Measurements from ENCODE around the gene FAM193B.

Gene FAM193B

DNA sequence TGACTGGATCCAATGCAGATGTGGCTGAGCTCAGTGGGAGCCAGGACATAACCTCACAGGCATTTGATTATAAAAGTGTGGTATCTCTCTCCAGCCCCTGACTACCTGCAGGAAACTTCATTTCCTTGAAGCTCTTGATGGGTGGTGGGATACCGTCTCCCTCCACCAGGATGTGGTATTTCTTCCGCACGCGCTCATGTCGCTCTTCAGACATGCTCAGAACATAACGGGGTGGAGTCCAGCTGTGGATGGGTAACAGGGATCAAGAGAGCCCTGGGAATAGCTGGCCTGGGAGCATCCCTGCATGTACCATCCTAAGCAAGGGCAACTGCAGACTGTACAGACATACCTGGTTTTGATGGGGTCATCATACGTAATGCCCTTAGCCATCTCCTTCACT, 38.8 kb downstream of the FAM193B start:
- no peak for DNase-seq (ENCODE audit: low spot score)

DNA sequence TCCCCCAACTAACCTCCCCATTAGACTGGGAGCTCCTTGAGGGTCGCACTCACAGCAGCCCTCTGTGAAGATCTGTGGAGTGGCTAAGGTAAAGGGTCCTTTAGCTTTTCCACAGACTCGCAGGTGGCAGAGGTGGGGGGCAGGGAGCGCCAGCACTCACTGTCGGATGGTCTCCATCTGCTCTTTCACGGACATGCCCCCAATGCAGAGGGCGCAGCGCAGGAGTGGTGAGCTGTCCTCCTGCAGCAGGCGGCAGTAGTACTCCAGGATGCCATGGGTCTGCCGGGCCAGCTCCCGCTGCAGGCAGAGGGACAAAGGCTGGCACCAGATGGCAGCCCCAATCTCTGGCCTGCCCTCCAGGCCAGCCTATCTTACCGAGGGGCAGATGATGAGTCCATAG, 39.8 kb downstream of the FAM193B start:
- DNase-seq (ENCODE audit: low spot score) = no peak

DNA sequence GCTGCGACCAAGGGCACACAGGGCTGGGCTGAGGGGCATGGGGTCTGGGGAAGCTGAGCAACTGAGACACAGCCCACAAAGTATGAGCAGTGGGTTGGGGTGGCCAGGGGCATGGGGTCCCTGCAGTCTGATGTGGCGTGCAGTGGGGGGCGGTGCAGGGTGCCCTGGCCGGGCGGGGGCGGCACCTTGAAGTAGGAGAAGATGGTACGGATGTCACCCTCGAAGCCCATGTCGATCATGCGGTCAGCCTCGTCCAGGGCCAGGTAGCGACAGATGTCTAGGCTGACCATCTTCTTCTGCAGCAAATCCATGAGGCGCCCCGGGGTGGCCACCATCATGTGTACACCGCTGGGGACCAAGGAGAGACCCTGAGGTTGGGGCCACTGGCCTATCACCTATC, 40.9 kb downstream of the FAM193B start:
- DNase-seq (ENCODE audit: low spot score) = no peak

DNA sequence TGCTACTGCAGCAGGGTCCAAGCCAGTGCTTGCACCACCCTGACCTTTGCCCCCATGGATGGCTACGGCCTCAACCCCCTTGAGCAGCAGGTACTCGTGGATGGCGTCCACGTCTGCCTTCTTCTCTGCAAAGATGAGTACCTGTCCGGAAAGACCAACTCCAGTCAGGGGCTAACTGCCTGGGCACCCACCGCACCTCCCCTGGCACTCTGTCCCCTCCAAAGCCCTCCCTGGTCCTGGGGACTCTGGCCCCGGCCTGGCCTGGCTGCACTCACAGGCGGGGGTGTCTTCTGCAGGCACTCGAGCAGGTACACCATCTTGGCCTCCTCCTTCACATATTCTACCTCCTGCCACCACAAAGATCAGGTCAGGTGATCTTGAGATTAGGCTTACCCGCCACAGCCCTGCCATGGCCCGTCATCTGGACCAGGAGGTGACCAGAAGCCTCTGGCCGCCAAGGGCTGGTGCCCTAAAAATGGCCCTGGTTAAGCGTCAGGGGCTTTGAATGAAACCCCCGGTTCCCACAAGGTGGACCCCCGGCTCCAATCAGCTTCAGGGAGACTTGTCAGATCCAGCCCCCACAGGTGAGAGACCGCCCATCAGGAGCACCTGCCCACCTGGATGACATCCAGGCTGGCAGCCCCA, 41.5 kb downstream of the FAM193B start:
- no peak for DNase-seq (ENCODE audit: low spot score)

- DNase-seq (ENCODE audit: low spot score) = no peak
Observed at GRCh38 chr5:177511796-177512675, 42.3 kb downstream of the FAM193B start.

- peak; percentile 58 for DNase-seq (ENCODE audit: low spot score)
Observed at GRCh38 chr5:177511181-177511580, 43.2 kb downstream of the FAM193B start.

DNA sequence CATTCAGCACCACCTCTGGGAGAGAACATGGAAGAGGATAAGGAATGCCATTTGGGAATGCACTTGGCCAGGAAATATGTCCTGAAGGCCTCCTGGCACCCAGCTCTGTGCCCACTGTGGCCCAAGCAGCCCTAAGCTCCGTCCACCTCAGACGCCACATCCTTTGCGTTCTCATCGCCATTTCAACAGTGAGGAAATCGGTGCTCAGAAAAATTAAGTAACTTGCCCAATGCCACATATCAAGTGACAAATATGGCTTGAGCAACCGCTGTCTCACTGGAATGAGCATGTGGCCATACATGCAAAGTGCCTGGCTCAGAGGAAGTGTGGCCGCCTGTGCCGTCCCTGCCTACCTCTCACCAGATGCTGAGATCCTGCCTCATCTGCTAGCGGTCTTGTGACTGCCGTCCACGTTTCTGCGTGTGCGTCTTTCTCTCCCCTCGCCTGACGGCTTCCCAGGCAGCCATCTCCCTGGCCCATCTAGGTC, 43.8 kb downstream of the FAM193B start:
- peak; percentile 93 for DNase-seq (ENCODE audit: low spot score)

DNA sequence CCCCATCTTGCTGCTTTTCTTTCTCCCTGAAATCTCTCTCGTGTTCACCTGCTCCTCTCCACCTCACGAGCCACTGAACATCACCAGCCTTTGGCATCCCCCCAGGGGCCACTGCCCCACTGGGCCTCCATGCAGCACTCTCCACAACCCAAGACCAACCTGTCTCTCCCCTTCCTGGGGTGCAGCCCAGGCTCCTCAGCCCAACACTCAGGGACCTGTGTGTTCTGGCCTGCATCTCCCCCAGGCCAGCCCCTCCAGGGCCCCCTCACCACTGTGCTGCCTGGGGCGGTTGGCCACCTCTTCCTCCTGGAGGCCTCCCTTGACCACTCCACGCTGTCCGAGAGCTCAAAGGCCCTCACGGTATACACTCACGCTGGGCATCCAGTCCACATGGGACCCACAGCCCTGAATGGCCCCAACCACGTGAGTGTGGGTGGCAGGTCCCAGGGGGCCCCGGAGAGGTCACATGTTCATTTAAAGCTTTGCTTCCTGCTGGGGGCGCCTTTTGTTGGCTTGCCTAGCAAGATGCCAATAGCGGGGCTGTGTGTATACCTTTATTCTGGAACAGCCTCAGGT, 44.3 kb downstream of the FAM193B start:
- DNase-seq (ENCODE audit: low spot score) = peak; percentile 88

- peak; percentile 72 for DNase-seq (ENCODE audit: low spot score)
Observed at GRCh38 chr5:177509381-177509951, 44.9 kb downstream of the FAM193B start, which contains the start of gene DOK3. Gene DOK3, minus strand, starts transcription at chr5:177509826. Its CDS starts 286 bp downstream, at chr5:177509540.

- peak; percentile 87 for DNase-seq (ENCODE audit: low spot score)
Observed at GRCh38 chr5:177508837-177509236, 45.5 kb downstream of the FAM193B start.

- DNase-seq (ENCODE audit: low spot score) = peak; percentile 52
Observed at GRCh38 chr5:177508221-177508611, 46.1 kb downstream of the FAM193B start.

- peak; percentile 60 for DNase-seq (ENCODE audit: low spot score)
Observed at GRCh38 chr5:177507596-177508220, 46.7 kb downstream of the FAM193B start.

GRCh38 chr5:177507165-177507564, 47.2 kb downstream of the FAM193B start:
- peak; percentile 70 for DNase-seq (ENCODE audit: low spot score)

GRCh38 chr5:177505075-177505474, 49.3 kb downstream of the FAM193B start:
- DNase-seq (ENCODE audit: low spot score) = no peak

DNA sequence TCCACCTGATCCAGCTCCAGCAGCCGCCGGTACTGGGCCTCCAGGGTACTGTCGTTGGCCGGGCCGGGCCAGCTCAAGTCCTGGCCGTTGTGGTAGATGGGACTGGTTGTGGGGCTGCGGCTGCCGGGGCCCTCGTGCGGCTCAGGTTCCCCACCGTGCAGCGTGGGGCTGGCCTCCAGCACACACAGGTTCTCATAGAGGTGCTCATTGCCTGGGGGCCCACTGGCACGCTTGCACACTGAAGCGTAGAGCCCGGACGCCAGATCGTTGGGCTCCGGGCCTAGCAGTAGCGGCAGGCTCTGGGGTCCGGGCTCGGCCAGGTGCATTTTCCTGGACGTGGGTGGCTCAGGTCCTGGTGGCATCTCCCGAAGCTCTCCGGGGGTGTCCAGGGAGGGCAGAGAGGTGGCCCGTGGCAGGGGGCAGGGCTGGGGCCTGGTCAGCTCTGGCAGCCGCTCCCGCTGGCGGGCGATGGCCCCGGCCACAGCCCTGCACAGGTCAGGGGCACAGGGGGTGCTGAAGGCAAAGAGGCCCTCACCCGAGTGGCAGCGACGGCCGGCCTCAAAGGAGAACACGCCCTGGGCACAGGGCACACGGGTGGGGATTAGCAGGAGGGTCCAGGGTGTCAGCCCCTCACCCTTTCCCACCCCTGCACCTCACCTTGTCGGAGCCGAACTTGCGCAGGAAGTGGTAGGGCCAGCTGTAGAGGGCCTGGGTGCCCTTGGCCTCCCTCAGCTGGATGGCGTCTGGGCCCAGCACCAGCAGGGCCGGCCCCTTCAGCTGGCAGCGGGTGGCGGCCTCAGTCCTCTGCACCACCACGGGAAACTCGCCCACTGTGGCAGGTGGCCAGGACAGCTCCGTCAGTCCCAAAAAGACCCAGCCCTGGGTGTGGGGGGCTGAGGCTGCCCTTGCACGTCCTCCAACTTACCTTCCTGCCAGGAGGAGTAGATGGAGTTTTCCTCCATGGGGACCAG, 50.0 kb downstream of the FAM193B start:
- DNase-seq (ENCODE audit: low spot score) = no peak

DNA sequence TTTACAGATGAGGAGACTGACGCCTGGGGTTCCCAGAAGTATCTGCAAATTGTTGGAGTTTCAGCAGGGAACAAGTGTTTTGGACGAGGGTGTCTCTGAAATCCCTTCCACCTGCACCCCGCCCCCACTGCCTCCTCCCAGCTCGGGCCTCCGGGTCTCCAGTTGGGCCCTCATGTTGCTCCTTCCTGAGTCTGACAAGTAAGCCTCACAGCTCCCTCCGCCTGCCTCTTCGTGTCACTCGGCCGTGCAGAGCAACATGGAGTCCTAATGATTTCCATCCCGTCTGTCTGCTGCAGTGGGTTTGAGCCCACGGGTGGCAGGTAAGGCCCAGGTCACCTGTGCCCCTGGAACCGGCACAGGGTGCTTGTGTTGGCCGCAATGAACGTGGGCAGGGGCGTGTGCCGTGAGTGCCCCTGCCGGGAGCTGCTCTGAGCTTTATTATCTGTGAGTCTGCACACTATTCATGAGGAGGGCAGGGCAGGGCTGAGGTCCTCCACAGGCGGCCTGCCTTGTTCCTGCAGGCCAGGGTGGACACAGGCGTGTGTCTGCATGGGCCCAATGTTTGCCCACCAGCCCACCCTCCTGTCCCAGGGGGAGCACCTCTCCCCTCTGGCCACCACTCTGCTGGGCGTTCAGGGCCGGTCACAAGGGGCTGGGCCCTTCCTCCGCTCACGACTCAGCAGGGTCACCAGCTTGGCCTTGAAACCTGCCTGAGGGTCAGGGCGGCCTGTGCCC, 50.8 kb downstream of the FAM193B start:
- DNase-seq (ENCODE audit: low spot score) = no peak

DNA sequence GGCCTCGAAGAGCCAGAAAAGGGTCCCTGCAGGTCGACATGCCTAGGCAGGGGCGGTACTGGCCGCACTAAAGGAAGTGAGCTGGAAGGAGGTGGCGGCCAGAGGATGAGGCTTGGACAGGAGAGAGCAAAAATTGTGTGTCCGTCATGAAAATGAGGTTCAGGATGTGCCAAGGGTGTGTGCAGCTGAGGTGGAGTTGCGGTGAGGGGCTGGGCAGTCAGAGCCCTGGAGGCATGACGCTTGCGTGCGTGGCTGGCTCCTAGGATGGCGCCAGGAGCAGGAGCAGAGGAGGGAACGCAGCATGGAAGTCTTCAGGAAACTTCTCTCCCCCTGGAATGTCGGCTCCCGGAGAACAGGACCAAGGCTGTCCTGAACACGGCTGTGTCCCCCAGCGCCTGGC, 51.5 kb downstream of the FAM193B start:
- no peak for DNase-seq (ENCODE audit: low spot score)

DNA sequence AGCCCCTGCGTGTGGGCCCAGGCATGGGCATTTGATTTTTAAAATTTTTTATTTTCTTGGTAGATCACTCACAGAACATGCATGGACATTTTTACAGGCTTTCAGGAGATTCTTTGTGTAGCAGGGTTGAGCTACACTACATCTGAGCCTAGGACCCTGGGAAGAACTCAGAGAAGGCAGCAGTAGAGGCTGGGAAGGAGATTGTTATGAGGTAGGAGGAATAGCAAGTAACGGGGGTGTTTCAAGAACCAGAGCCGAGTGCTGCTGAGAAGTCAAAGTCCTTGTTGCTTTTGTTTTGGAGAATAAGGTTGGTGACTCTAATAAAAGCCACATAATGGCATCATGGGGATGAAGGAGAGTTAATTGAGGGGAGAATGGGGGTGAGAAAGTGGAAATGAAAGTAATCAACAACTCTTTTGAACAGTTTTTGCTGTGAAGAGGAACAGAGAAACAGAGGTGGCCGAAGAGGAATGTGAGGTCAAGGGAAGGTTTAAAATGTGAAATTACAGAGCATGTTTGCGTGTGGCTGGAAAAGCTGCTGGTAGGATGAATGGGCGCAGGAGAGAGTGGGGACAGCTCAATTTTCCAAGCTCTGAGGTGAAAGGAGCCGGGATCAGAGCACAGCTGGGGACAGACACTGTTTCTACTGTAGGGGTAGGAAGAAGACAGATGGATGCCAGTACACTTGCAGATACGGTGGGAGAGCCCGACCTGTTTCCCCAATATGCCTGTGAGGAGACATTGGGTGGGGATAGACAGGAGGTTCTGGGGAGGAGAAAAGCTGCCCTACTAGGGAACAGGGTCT, 52.3 kb downstream of the FAM193B start:
- peak; percentile 65 for DNase-seq (ENCODE audit: low spot score)

All from NAMALWA (cell line).